Omental fat pad (tissue), 4 donors: ENCODE results near the gene BHLHA15. TPM values are rescaled to one million over a fixed set of nuclear protein-coding genes. Genes with fewer than 3 reads are reported as not detected.
"Not testable (repeated sequence)": the region's sequence is repeated elsewhere in the genome, so short reads cannot be mapped to it uniquely, and the experiment has no call there.

Experiments used
- ATAC-seq: fragments of 150-250 bp; one replicate; pipeline ENCODE4 v1.9.1; 2016; ENCODE audit warnings: mild to moderate bottlenecking, moderate library complexity; ENCODE audit not compliant: low FRiP score
- DNase-seq: peaks from one replicate; pipeline ENCODE4 v3.0.0-alpha.2; 2019; ENCODE audit warnings: low spot score
- CTCF ChIP-seq, 3 donors: fragments of 450-650 bp; IDR thresholded peaks; one replicate each; pipeline ENCODE4 v1.5.1; 2016 to 2017; ENCODE audit warnings: antibody characterized with exemption in 3 of 3, mild to moderate bottlenecking in 3 of 3, moderate library complexity in 2 of 3
- total RNA-seq, 4 donors: library from RNA; depleted of rRNA; stranded (reverse); fragments of >200 nt; gene quantifications; one replicate each; pipeline ENCODE4 v1.1.0, GENCODE V29; 2016

The BHLHA15 gene
- total RNA-seq, 4 donors from 2014 or later = 1.5 to 3.5 TPM; not detected in 2

GRCh38 chr7:98215561-98216495, 4.6 kb downstream of the BHLHA15 start:
- no peak for TF ChIP-seq CTCF (IDR thresholded peaks at IDR 0.05)
- ATAC-seq (no peak), DNase-seq (no peak)

GRCh38 chr7:98216941-98217622, 5.8 kb downstream of the BHLHA15 start:
- DNase-seq = no peak
- no peak for TF ChIP-seq CTCF (IDR thresholded peaks at IDR 0.05)
- no peak for ATAC-seq

- DNase-seq = no peak
- TF ChIP-seq CTCF (IDR thresholded peaks at IDR 0.05) = no peak
- ATAC-seq = no peak
Measured at GRCh38 chr7:98217623-98218582, 6.7 kb downstream of the BHLHA15 start.

- not testable (repeated sequence) for ATAC-seq, DNase-seq
Measured at GRCh38 chr7:98219382-98219781, 8.1 kb downstream of the BHLHA15 start.

- TF ChIP-seq CTCF (IDR thresholded peaks at IDR 0.05) = no peak
- ATAC-seq (no peak), DNase-seq (no peak)
Measured at GRCh38 chr7:98221611-98222532, 10.6 kb downstream of the BHLHA15 start.

- ATAC-seq (no peak), DNase-seq (no peak)
Measured at GRCh38 chr7:98222533-98223195, 11.4 kb downstream of the BHLHA15 start.

More at GRCh38 chr7:98222533-98223195, 11.4 kb downstream of the BHLHA15 start:
- no peak for TF ChIP-seq CTCF (IDR thresholded peaks at IDR 0.05)
